ENCODE results near the gene USP6NL.
"Not testable (repeated sequence)": the region's sequence is repeated elsewhere in the genome, so short reads cannot be mapped to it uniquely, and the experiment has no call there.

Gene USP6NL

DNA sequence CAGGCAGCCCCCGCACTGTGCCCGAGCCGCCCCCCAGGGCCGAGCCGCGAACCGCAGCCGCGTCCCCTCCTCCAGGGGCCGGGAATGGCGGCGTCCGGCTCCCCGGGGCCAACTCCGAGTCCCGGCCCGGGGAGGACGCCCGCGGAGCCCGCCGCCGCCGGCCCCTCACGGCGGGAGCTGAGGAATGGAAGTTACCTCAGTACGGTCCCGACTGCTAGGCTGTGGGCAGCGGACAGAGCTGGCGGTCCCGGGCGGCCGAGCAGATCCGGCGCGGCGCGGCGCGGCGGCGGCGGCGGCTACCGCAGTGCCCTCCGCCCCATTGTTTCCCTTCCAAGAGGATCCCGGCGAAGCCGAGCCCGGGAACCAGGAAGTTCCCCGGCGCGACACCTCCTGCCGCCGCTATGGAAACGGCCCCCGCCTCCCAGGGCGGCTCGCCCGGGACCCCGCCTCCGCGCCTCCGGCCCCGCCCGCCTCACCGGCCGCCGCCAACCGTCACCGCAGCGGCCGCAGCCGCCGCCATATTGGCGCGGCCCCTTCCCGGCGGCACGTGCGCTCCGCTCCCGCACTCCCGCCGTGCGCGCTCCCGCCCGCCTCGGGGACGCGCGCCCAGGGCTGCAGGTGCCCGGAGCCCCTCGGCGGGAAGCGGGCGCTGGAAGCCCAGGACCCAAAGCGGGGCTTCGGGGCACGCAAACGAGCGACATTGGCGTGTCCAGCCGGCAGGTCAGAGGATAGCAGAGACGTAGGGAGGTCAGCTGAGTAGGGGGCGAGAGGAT, at the start of gene USP6NL:
USP6NL (minus strand) TSS at position 403 of the 773 bp plus-strand sequence. CDS start 14,016 bp downstream, outside the sequence.
- FAIRE-seq = no peak

DNA sequence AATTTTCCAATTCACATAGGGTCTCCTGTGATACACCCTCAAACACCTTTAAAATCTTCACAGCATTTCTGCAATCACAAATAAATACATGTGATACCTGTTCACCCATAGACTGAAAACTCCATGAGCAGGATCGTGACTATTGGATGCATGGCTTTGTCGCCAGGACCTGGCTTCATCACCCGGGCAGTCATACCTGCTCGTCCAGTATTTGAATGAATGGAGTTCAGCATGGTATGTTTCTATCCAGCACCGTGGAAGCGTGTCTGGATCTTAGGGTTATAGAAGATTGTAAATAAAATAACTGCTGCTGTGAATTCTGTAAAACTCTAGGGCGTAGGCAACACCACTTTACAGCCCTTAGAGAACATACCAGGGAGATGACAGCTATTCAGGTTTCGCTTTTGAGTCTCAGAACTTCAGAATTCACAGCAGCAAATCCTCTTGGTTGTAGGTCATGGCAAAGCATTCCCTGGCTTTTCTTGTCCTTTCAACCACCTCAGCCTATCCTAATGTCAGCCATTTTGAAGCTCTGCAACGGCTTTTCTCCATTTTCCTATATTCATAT, 47.4 kb upstream of the USP6NL start:
- FAIRE-seq = no peak

DNA sequence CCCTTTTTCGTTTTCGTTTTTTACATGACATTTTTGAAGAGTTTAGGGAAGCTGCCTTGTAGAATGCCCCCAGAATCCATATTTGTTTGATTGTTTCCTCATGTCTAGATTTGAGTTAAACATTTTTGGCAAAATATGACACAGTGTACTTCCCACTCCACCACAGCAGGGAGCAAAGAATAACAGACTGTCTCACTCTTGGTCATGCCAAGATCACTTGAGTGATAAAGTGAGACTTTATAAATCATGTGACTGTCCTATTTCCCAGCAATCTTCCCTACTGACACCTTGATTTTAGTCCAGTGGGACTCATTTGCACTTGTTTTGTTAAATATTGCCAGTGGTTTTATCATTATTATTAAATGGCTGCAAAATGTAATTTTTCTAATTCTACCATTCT, 44.4 kb upstream of the USP6NL start:
- no peak for FAIRE-seq

DNA sequence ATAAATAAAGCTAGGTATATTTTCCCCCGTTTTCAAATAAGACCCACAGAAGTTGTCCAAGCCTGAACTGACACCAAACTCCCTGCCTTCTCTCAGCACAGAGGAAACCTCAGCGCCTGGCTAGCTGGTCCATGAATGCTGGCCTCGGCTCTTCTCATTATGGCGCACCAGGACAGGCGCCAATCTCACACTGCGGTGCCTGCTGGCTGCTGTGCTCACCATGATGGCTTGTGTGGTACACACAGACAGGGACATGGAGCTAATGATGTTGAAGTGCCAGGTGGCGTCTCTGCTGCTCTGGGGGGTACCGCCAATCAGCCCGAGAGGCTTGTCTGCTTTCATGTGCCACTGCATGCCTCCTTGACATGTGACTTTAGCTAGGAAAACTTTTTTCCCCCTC, 43.2 kb upstream of the USP6NL start:
- no peak for FAIRE-seq

DNA sequence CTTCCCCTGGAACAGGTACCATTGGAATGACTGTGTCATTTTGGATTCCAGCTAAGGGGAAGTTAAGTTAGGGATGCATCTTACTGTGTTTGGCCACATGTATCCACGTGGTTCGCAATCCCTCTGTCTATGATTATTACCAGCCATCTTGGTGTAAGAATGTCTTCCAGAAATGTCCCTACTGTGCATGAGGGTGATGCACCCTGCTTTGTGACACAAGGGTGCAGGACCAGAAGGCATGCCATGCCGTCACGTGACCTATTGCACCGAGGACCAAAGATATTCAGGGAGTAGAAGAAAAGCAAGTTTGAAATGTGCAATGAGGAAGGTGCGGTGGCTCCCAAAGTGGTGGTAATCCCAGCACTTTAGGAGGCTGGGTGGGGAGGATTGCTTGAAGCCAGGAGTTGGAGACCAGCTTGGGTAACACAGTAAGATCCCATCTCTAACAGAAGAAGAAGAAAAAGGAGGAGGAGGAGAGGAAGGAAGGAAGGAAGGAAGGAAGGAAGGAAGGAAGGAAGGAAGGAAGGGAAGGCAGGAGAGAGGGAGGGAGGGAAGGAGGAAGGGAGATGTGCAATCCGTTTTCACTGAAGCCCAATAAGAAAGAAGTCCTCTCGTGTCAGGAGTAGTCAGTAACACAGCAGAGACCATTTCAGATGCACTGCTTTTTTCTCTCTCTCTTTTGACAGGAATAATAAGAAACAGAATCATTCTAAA, 42.5 kb upstream of the USP6NL start:
- no peak for FAIRE-seq

DNA sequence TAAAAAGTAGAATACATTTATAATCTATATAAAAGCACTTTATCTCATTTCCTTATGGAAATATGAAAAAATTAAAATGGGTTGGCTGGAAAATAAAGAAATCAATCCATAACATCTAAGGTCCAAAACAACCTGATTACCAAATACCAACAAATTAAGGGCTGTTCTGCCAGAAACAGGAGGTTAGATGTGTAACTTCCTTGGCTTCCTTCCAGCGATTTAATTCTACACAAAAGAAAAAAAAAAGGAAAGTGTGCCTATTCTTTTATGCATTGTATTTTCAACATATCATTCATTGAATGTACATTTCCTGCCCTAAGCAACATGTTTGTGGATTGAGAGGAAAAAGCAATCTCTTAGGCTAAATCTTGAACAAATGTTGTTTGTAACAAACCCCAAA, 36.2 kb upstream of the USP6NL start:
- FAIRE-seq = no peak

DNA sequence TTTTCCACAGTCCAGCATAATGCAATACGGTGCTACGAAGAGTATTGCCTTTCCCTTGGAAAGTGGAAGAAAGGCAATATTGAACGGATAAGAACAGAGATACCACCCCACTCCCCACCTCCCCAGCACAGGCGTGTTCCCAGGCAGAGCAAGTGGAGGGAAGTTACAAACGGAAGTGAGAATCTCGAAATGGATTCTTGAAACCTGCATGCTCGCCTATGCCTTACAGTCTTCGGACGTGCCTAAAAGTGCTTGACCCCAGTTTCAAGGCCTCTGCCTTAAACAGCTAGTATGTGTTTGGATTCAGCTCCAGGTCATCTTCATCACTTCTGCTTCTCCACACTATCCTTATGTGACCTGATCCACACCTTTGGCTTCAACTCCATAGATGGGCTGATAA, 35.0 kb upstream of the USP6NL start:
- FAIRE-seq = no peak

DNA sequence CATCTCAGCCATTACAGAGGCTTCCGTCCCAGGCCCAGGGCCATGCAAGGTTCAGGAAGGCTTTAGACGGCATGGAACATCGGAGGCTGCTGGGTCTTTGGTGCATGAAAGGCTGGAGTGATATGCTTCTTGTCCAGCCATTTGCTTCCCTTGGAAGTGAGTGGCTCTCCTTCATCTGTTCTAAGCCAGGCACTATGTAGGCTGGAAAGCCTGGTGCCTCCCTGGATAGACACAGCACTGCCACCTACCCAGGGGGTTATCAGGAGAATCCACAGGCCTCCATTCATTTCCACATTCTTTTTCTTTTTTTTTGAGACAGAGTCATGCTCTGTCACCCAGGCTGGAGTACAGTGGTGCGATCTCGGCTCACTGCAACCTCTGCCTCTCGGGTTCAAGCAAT, 31.6 kb upstream of the USP6NL start:
- FAIRE-seq = no peak

DNA sequence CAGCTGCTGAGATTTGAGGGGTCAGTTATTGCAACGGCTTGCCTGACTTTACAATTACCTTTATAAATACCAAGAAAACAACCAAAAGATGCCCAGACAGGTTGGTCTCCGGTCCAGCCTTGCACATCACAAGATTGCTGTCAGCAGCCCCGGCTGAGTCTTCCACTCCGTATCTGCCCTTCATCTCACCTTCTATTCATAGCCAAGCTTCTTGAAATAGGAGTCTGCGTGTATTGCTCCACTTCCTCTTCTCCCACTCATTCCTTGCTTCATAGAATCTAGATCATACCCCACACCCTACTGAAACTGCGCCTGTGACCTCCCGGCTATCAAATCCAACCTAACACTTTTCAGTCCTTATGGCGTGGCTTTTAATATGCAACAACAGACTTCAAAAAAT, 31.1 kb upstream of the USP6NL start:
- no peak for FAIRE-seq

DNA sequence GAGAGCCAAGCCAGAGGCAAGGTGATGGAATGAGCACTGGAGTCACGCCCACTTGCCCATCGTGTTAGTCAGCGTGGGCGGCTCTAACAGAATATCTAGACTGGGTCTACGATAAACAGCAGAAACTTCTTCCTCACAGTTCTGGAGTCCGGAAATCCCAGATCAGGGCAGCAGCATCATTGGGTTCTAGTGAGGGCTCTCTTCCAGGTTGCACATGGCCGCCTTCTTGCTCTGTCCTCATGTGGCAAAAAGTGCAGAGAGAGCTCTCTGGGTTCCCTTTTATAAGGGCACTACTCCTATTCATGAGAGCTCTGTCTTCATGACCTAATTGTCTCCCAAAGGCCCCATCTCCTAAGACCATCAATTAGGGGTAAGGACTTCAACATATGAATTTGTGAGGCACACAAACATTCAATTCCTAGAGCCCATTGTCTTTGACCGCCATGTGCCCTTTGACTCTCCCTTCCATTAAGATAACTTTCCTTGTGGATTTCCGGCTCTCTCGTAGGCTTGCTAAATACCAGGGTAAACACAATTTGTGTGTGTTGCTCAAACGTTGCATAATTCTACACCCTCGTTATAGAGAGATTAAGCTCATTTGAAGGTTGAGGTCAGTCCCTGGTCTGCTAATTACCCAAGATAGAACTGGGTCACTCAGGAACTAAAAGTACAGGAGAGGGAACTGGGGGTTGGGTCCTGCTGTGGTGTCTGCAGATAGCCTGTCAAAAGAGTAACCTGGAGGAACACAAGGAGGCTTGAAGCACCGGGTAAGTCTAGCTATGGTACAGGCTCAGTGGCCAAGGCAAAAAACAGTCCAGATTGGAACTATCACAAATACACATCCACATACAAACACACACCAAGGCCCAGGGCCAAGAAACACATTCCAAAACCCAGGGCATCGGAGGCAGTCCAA, 28.7 kb upstream of the USP6NL start:
- no peak for FAIRE-seq

DNA sequence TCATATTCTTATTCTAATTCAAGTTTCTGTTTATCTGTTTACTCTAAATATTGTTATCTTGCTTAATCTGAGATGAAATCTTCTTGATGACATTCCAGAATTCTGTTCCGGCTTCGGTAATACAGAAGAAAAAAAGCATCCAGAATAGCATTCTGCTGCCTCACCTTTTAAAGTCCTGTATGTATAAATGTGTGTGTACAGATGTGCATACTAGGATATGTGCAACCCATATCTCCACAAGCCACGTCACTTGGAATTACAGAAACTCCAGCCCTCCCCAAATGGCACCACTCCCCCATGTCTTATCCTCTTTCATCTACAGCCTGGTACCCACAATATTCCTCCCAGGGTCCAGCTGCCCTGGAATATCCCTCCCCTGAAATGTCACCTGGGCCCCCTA, 27.9 kb upstream of the USP6NL start:
- FAIRE-seq = no peak

DNA sequence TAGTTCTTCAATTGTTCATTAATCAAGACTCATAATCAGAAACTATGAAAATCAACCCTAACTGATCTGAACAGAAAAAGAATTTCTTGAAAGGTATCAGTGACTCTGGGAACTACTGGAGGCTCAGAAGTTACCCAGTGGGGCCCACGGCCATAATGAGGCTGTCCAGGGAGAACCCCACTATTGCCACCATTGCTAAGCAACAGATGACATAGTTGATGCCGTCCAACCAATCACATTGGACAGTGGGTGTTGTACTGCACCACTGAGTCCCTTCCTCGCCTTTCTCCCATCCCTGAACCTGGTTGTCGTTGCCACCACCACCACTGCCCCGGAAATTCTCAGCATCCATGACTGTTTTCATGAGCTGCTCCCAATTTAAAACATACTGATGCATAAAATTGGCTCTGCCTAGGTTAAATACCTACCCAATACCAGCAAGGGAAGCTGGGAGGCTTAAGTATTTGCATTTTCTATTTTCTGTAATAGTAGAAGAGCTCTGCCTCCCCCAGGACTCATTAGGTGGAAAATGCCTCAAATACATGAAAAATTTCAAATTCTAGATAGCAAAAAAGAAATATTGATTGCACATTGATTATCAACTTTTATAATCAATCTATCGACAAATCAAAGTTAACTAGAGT, 26.7 kb upstream of the USP6NL start:
- no peak for FAIRE-seq

DNA sequence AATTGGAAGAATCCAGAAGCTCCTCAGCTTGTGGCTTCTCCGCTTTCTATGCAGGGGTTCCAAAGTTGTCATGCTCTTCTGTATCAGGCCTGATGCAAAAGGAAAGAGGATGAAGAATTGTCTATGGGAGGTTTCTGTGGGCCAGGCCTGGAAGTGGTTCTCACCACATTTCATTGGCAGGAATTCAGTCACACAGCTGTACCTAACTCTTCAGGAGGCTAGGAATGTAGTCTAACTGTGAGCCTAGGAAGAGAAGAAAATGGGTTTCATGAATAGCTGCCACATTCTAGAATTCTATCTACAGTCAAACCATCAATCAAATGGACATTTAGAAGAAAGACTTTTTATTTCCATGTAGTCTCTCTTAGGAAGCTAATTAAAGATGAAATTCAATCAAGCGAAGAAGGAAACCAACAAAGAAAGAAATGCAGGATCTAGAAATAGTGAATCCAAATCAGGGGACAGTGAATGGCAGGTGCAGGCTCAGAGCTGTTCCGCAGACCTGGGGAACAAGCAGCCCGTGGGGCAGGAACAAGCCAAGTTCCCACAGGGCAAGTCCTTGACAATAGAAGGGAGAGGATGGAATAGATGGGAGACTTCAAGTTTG, 25.4 kb upstream of the USP6NL start:
- FAIRE-seq = no peak

DNA sequence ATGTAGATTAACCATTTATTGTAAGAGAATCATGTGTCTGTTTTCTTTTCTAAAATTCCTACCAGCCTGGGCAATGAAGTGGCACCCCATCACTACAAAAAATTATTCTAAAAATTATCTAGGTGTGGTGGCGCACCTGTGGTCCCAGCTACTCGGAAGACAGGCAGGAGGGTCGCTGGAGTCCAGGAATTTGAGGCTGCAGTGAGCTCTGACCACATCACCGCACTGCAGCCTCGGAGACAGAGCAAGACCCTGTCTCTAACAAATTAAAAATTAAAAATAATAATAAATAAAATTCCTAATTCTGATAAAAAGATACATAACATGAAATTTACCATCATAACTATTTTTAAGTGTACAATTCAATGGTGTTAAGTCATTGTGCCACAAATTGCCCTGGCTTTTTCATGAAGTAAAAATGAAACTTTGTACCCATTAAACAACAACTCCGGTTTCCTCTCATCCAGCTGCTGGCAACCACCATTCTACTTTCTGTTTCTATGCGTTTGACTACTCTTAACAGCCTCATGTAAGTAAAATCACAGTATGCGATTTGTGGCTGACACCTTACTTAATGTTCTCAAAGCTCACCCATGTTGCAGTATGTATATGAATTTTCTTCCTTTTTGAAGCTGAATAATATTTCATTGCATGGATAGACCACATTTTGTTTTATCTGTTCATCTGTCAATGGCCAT, 20.6 kb upstream of the USP6NL start:
- FAIRE-seq = no peak

DNA sequence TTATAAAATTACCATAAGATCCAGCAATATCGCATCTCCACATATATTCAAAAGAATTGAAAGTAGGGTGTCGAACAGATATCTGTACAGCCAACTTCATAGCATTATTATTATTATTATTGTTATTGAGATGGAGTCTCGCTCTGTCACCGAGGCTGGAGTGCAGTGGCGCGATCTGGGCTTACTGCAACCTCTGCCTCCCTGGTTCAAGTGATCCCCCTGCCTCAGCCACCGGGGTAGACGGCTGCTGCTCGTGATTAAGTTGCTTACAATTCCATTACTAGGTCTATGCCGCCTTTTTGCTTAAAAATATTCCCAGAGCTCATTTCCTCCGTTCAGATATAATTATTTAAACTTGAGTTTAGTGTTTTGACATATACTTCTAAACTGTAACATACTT, 19.8 kb upstream of the USP6NL start:
- no peak for FAIRE-seq

DNA sequence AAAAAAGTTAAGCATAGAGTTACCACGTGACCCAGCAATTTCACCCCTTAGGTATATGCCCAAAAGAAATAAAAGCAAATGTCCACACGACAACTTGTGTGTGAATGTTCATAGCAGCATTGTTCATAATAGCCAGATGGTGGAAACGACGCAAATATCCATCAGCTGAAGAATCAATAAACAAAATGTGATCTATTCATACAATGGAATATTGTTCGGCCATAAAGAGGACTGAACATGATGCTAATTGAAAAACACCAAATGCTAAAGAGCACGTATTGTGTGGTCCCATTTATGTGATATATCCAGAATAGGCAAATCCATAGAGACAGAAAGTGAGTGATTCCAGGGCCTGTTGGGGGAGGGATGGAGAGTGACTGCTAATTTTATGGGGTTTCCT, 18.3 kb upstream of the USP6NL start:
- no peak for FAIRE-seq

DNA sequence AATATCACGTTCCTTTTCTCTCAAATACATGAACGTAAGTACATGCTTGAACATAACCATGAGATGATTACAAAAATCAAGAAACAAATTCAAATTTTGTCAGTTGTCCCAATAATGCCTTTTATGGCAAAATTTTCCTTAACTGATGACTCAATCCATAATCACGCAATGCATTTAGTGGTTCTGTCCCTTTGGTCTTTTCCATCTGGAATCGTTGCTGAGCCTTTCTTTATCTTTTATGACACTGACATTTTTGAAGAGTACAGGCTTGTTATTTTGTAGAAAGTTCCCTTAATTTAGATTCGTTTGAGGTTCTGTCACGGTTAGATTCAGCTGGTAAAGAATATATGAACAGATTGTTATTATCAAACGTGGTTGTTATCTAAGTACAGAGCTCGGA, 16.5 kb upstream of the USP6NL start:
- FAIRE-seq = not testable (repeated sequence)

DNA sequence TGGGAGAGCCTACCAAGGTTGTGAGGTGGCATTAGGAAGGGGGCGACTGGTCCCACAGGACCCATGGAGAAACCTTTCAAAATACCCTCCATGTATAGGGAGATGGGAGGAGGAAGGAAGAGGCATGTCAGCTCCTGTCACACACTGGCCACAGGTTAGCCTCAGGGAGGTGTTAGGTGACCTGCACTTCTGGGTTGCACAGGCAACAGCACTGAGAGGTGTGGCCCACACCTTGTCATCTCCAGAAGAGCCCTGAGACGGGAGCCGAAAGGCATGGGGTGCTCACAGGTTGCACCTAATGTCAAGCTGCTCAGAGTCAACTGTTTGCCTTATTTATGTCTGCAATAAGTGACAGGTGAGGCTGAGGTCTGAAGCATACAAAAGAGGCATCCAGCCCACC, 14.6 kb upstream of the USP6NL start:
- FAIRE-seq = no peak

DNA sequence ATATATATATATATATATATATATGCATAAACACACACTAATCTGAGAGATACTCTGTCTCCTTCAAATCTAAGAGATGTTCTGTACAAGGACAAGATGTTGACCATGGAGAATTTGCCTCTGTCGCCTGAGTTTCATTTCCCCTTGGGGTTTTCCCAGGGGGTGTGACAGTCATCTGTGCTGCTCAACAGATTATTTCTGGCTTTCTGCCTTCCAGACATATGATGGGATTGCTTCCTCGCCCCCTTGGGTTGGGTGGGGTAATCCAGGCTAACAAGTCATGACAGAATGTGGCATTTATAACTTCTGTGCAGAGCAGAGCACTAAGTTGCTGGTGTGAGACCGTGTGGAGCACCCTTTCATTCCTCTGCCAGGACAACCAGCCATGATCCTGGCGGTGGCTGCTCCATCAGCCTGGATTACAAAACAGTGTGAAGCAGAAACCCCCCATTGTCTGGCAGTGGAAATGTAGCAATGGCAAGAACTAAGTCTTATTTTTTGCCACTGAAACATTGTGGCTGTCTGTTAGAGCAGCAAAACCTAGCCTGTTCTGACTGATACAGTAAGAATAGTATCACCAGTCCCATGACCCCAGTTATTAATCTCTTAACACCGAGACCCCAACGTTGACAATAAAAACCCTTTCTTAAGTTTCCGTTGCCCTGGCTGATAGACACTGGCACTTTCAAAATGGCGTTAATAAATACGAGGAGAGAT, 13.7 kb upstream of the USP6NL start:
- no peak for FAIRE-seq

DNA sequence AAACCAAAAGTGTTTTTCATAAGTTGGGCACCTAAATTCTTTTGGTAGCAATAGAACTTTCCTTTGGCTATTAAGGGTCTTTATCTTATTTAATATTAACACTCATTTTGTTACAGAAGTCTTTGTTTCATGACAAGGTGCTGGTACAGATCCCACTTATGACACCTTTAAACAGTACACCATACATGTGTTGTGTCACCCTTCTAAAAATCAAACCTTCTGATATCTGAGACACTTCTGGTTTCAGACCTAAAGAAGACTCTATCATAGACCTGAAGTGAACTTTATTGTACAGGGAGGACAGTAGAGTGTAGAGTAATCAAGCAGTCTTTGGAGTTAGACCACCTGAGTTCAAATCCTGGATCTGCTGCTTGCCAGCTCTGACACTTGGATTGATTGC, 5.8 kb upstream of the USP6NL start:
- no peak for FAIRE-seq

DNA sequence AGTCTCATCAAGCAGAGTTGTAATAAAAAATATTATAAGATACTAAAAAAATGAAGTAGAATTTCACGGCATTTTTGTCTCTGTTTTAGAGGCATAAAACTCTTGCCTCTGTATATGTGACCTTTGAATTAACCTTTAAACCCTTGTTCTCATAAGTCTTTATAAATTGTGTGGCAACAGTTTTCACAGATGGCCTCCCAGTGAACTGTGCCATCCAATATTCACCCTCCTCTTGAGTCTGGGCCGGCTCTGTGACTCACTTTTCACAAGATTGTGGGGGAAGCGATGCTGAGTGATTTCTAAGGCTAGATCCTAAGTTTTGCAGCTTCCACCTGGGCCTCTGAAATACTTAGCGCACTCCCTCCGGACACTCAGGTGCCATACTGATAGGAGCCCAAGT, 4.6 kb upstream of the USP6NL start:
- no peak for FAIRE-seq

Measured in endometrium (tissue), 2 donors.